ENCODE data around the gene GNAQ. TPM values are rescaled to one million over a fixed set of nuclear protein-coding genes. Genes with fewer than 3 reads are reported as not detected.

GNAQ gene
- total and polyA plus RNA-seq, 2 experiments from 2014 or later, result 25.7 to 47.9 TPM

- Histone ChIP-seq H3K27me3 (no peaks in the 10 kb centered on the region), H3K4me3 (no peak overlapping the region), H3K36me3 (replicated peaks; ENCODE audit: insufficient read depth, low read depth) (no peaks in the 10 kb centered on the region), H2AFZ (no peak overlapping the region), H3K79me2 (peaks cover 82% of the 10 kb centered on the region), H3K4me1 (ENCODE audit: insufficient read depth) (no peaks in the 10 kb centered on the region), H3K27ac (no peak overlapping the region), H4K20me1 (ENCODE audit: insufficient read depth, poor library complexity, severe bottlenecking) (peaks cover 4% of the 10 kb centered on the region), H3K4me2 (no peak overlapping the region), H3K9me2 (replicated peaks; ENCODE audit: insufficient read depth) (no peaks in the 10 kb centered on the region), H3K9me3 (ENCODE audit: low read depth) (no peaks in the 10 kb centered on the region)
- TF ChIP-seq EZH2 (IDR thresholded peaks at IDR 0.05; ENCODE audit: borderline replicate concordance) (no peak), CTCF (IDR thresholded peaks at IDR 0.05; ENCODE audit: poor library complexity) (no peak), EZH2phosphoT487 (IDR thresholded peaks at IDR 0.05; ENCODE audit: low read depth, severe bottlenecking, unreplicated experiment) (no peak)
- no peak for DNase-seq (ENCODE audit: low spot score)
- WGBS (ENCODE audit: low lambda C conversion rate, missing lambda C conversion rate), result 67% methylated on average over 5 of the region's 5 CpGs
Observed at GRCh38 chr9:77910194-77910621, 121.4 kb downstream of the GNAQ start.

- Histone ChIP-seq H3K4me3 (no peak overlapping the region), H3K27me3 (no peaks in the 10 kb centered on the region), H4K20me1 (ENCODE audit: insufficient read depth, poor library complexity, severe bottlenecking) (peaks cover 4% of the 10 kb centered on the region), H3K9me2 (replicated peaks; ENCODE audit: insufficient read depth) (no peaks in the 10 kb centered on the region), H3K4me1 (ENCODE audit: insufficient read depth) (no peaks in the 10 kb centered on the region), H3K36me3 (replicated peaks; ENCODE audit: insufficient read depth, low read depth) (no peaks in the 10 kb centered on the region), H3K9me3 (ENCODE audit: low read depth) (no peaks in the 10 kb centered on the region), H3K4me2 (no peak overlapping the region), H3K27ac (no peak overlapping the region), H2AFZ (no peak overlapping the region), H3K79me2 (peaks cover 87% of the 10 kb centered on the region)
- WGBS (ENCODE audit: low lambda C conversion rate, missing lambda C conversion rate), result 83% methylated on average over 5 of the region's 5 CpGs
- no peak for DNase-seq (ENCODE audit: low spot score)
- TF ChIP-seq CTCF (IDR thresholded peaks at IDR 0.05; ENCODE audit: poor library complexity), result no peak
- no peak for TF ChIP-seq EZH2phosphoT487 (IDR thresholded peaks at IDR 0.05; ENCODE audit: low read depth, severe bottlenecking, unreplicated experiment)
- TF ChIP-seq EZH2 (IDR thresholded peaks at IDR 0.05; ENCODE audit: borderline replicate concordance), result no peak
Observed at GRCh38 chr9:77909306-77909705, 122.3 kb downstream of the GNAQ start.

- Histone ChIP-seq H3K27me3 (no peaks in the 10 kb centered on the region), H3K36me3 (replicated peaks; ENCODE audit: insufficient read depth, low read depth) (no peaks in the 10 kb centered on the region), H3K9me2 (replicated peaks; ENCODE audit: insufficient read depth) (no peaks in the 10 kb centered on the region), H3K27ac (no peak overlapping the region), H3K4me1 (ENCODE audit: insufficient read depth) (no peaks in the 10 kb centered on the region), H2AFZ (no peak overlapping the region), H3K79me2 (peaks cover 78% of the 10 kb centered on the region), H4K20me1 (ENCODE audit: insufficient read depth, poor library complexity, severe bottlenecking) (peaks cover 4% of the 10 kb centered on the region), H3K4me2 (no peak overlapping the region), H3K9me3 (ENCODE audit: low read depth) (no peaks in the 10 kb centered on the region), H3K4me3 (no peak overlapping the region)
- 100% methylated on average over 2 of the region's 2 CpGs for WGBS (ENCODE audit: low lambda C conversion rate, missing lambda C conversion rate)
- no peak for TF ChIP-seq CTCF (IDR thresholded peaks at IDR 0.05; ENCODE audit: poor library complexity)
- TF ChIP-seq EZH2phosphoT487 (IDR thresholded peaks at IDR 0.05; ENCODE audit: low read depth, severe bottlenecking, unreplicated experiment), result no peak
- no peak for TF ChIP-seq EZH2 (IDR thresholded peaks at IDR 0.05; ENCODE audit: borderline replicate concordance)
- DNase-seq (ENCODE audit: low spot score), result no peak
Observed at GRCh38 chr9:77908293-77908692, 123.3 kb downstream of the GNAQ start.

GRCh38 chr9:77907585-77907984 is 124.0 kb downstream of the GNAQ start:
- WGBS (ENCODE audit: low lambda C conversion rate, missing lambda C conversion rate), result 59% methylated on average over 4 of the region's 4 CpGs
- Histone ChIP-seq H3K79me2 (peaks cover 72% of the 10 kb centered on the region), H3K27ac (no peak overlapping the region), H3K27me3 (no peaks in the 10 kb centered on the region), H3K4me2 (no peak overlapping the region), H3K9me2 (replicated peaks; ENCODE audit: insufficient read depth) (no peaks in the 10 kb centered on the region), H3K4me1 (ENCODE audit: insufficient read depth) (no peaks in the 10 kb centered on the region), H2AFZ (no peak overlapping the region), H3K4me3 (no peak overlapping the region), H4K20me1 (ENCODE audit: insufficient read depth, poor library complexity, severe bottlenecking) (peaks cover 4% of the 10 kb centered on the region), H3K36me3 (replicated peaks; ENCODE audit: insufficient read depth, low read depth) (no peaks in the 10 kb centered on the region), H3K9me3 (ENCODE audit: low read depth) (no peaks in the 10 kb centered on the region)
- DNase-seq (ENCODE audit: low spot score), result no peak
- TF ChIP-seq EZH2 (IDR thresholded peaks at IDR 0.05; ENCODE audit: borderline replicate concordance), result no peak
- no peak for TF ChIP-seq EZH2phosphoT487 (IDR thresholded peaks at IDR 0.05; ENCODE audit: low read depth, severe bottlenecking, unreplicated experiment)
- no peak for TF ChIP-seq CTCF (IDR thresholded peaks at IDR 0.05; ENCODE audit: poor library complexity)
